ENCODE measurements around the gene MISP.
"Not testable (repeated sequence)": the region's sequence is repeated elsewhere in the genome, so short reads cannot be mapped to it uniquely, and the experiment has no call there.

MISP gene, protein sequence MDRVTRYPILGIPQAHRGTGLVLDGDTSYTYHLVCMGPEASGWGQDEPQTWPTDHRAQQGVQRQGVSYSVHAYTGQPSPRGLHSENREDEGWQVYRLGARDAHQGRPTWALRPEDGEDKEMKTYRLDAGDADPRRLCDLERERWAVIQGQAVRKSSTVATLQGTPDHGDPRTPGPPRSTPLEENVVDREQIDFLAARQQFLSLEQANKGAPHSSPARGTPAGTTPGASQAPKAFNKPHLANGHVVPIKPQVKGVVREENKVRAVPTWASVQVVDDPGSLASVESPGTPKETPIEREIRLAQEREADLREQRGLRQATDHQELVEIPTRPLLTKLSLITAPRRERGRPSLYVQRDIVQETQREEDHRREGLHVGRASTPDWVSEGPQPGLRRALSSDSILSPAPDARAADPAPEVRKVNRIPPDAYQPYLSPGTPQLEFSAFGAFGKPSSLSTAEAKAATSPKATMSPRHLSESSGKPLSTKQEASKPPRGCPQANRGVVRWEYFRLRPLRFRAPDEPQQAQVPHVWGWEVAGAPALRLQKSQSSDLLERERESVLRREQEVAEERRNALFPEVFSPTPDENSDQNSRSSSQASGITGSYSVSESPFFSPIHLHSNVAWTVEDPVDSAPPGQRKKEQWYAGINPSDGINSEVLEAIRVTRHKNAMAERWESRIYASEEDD

DNA sequence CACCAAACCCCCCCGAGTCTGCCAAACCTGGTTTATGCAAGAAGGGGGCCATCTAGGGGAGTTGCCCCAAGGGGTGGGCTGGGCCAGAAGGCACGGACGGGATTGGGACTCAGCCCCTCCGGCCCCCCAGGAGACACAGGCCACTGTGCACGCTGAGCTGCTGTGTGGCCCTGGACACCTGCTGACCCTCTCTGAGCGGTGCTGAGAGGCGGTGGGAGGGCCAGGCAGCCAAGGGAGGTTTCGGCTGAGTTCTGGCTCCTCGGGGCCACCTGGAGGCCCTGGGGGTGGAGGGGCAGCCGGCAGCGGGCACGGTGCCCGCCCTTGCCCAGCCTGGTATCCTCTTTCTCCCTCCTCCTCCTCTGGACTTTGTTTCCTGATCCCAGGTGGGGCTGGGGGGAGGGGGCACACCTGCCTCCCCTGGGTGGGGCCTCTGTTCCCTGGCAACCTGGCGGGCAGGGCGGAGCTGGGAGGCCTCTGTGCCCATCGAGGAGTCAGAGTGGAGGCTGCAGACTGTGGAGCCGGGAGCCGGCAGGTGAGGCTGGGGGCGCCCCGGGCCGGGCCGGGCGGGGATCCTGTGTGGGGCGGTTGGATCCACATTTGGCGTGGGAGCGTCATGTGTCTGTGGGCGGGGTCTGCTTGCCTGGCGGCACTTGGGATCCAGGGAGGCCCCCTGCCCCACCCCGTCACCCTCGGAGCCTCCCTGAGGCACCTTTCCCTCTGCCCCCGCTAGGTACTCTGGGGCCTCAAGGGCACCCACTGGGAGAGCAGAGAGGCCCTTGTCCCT, at the start of gene MISP:
MISP (plus strand) TSS at position 473 of the 784 bp plus-strand sequence. CDS start 5,835 bp downstream, outside the sequence.
- TF ChIP-seq, protein P1, sequence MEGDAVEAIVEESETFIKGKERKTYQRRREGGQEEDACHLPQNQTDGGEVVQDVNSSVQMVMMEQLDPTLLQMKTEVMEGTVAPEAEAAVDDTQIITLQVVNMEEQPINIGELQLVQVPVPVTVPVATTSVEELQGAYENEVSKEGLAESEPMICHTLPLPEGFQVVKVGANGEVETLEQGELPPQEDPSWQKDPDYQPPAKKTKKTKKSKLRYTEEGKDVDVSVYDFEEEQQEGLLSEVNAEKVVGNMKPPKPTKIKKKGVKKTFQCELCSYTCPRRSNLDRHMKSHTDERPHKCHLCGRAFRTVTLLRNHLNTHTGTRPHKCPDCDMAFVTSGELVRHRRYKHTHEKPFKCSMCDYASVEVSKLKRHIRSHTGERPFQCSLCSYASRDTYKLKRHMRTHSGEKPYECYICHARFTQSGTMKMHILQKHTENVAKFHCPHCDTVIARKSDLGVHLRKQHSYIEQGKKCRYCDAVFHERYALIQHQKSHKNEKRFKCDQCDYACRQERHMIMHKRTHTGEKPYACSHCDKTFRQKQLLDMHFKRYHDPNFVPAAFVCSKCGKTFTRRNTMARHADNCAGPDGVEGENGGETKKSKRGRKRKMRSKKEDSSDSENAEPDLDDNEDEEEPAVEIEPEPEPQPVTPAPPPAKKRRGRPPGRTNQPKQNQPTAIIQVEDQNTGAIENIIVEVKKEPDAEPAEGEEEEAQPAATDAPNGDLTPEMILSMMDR (conservative IDR thresholded peaks at IDR 0.05): no peak
- H3K27ac ChIP-seq: no peak within 1 kb of the TSS

DNA sequence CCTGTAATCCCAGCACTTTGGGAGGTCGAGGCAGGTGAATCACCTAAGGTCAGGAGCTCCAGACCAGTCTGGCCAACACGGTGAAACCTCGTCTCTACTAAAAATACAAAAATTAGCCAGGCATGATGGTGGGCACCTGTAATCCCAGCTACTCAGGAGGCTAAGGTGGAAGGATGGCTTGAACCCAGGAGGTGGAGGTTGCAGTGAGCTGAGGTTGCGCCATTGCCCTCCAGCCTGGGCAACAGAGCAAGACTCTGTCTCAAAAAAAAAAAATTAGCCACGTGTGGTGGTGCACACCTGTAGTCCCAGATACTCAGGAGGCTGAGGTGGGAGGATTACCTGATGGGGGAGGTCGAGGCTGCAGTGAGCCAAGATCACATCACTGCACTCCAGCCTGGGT, 48.1 kb upstream of the MISP start:
- not testable (repeated sequence) for H3K27ac ChIP-seq

DNA sequence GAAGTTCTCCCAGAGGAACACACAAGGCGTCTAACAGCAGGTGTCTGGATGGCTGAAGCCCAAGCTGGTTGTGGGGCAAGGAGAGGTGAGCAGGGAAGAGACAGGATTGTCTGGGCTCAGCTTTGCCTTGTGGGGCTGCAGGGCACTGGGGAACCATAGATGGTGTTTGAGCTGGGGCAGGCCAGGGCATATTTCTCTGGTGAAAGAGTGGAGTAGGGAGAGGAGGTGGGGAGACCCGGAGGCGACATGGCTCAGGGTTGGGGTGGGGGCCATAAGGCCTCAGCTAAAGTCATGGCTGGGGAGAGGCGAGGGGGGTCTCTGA, 47.6 kb upstream of the MISP start:
- H3K27ac ChIP-seq: no peak overlapping the region

DNA sequence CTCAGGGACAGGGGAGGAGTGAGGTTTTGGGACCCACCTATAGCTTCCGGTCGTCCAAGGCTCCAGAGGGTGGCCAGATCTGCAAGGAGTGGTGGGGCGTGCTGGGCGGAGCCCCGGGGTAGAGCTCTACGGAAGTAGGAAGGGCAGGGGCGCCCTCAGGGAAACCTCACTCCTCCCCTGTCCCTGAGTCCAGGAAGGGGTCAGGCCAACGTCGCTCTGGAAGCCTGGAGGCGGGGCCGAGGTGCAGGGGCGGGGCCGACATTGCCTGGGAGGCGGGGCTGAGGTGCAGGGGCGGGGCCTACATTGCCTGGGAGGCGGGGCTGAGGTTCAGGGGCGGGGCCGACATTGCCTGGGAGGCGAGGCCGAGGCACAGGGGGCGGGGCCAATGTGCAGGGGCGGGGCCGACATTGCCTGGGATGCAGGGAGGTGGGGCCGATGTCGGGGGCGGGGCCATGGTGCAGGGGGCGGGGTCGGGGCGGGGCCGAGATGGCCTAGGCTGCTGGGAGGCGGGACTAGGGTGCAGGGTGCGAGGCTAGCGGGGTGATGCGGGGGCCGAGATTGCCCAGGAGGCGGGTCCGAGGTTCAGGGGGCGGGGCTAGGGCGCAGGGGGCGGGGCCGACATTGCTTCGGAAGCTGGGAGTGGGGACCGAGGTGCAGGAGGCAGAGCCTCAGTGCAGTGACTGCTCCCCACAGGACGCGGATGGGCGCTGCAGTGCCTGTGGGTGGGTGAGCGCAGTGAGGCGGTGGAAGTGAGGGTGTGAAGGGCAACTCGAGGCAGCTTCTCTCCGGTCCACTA, 47.1 kb upstream of the MISP start:
- H3K27ac ChIP-seq: no peak overlapping the region
- no peak for TF ChIP-seq ZFX (IDR thresholded peaks at IDR 0.05)
- TF ChIP-seq, protein P1 (conservative IDR thresholded peaks at IDR 0.05): no peak

More for the DNA sequence above, 47.6 kb upstream of the MISP start:
- TF ChIP-seq, protein P1 (conservative IDR thresholded peaks at IDR 0.05): no peak
- TF ChIP-seq ZFX (IDR thresholded peaks at IDR 0.05): no peak

DNA sequence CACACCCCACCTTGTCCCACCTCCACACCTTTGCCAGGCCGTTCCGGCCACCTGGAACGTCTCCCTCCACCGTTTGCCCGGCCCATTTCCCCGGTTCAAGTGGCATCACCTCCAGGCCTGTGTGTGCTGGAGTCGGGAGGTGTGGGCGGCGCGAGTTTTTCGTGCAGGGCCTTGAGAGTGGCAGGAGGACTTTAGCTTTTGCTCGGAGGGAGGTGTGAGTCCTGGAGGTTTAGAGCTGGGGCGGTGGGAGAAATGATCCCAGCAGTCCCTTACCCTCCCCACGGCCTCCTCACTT, 46.5 kb upstream of the MISP start:
- TF ChIP-seq, protein P1 (conservative IDR thresholded peaks at IDR 0.05): no peak
- no peak for TF ChIP-seq ZFX (IDR thresholded peaks at IDR 0.05)
- H3K27ac ChIP-seq: no peak overlapping the region

DNA sequence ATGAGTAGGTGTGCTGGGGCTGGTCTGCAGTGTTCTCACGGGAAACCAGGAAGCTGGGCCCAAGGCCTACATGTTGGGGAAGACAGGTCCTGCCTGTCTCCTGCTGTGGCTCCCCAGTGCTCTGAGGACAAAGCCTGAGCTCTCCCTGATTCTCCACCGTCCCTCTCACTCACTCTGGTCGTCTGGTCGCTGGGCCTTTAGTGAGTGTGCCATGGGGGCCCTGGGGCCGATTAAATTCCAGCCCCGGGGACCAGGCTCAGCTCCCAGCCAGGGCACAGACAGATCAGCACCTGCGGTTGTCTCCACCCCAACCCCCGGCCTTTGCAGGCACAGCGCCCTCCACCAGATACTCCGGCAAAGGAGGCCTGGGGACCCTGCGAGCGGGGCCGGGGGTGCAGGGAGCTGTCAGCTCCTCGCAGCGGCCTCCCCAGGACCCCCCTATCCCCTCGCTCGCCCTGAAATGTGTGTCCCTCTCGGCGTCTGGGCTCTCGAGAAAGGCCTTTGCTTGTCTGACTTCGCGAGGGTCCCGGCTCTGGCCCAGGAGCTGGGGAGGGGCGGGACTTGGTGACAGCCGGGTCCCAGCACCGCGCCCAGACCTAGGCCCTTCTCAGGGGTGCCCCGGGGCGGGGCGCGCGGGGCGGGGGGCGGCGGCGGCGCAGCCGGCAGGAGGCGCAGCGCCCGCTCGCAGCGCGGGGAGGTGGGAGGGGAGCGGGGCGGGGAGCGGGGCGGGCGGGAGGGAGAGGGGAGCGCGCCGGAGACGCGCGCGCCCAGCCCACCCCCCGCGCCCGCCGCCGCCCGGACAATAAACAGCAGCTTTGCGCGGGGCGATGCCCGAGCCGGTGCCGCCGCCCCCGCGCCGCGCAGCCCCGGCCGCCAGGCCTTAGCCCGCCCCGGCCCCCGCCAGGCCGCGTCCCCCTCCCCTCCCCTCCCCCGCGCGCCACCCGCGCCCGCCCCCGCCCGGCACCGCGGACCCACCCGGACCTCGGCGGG, 42.5 kb upstream of the MISP start, which contains the start of gene PALM:
PALM (plus strand) TSS at position 782 of the 990 bp plus-strand sequence. CDS start 212 bp downstream, outside the sequence.
- TF ChIP-seq ZFX (IDR thresholded peaks at IDR 0.05): no peak
- TF ChIP-seq, protein P1 (conservative IDR thresholded peaks at IDR 0.05): no peak

More for the DNA sequence above, 42.5 kb upstream of the MISP start, which contains the start of gene PALM:
- peak within 1 kb of the TSS; percentile 5 for H3K27ac ChIP-seq

All from C4-2B (cell line).